ENCODE results near the gene LCORL. TPM values are rescaled to one million over a fixed set of nuclear protein-coding genes. Genes with fewer than 3 reads are reported as not detected.

LCORL gene
- total and polyA plus RNA-seq, 2 of the 4 experiments (the other 2 are of a cell fraction), result 2.1 to 5.0 TPM

DNA sequence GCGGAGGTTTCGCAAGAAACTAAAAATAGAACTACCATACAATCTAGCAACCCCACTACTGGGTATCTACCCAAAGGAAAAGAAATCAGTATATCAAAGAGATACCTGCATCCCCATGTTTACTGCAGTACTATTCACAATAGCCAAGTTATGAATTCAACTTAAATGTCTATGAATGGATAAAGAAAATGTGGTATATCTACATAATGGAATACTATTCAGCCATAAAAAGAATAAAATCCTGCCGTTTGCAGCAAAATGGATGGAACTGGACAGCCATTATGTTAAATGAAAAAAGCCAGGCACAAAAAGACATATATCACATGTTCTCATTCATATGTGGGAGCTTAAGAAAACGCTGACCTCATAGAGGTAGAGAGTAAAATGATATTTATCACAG, 65.3 kb downstream of the LCORL start:
- CTCF ChIA-PET, result no interaction called here
- dilution Hi-C loops (cut with HindIII; ENCODE audit: low sequenced_read_pairs, unreplicated experiment), result no loop called here

More for the DNA sequence above, 65.3 kb downstream of the LCORL start:
- Histone ChIP-seq H3K36me3 (ENCODE audit: control insufficient read depth, insufficient read depth, low read length) (no peaks in the 10 kb centered on the region), H3K18ac (ENCODE audit: low read depth, low read length) (no peak overlapping the region), H3K14ac (replicated peaks; ENCODE audit: low read depth, low read length) (no peak overlapping the region), H3K79me1 (ENCODE audit: low read depth in 1 of 2, low read length in 2 of 2) (peaks cover 2 to 3% of the 10 kb centered on the region in 2 experiments; a peak in 2 of 4 replicates), H2AK5ac (ENCODE audit: low read depth, low read length) (no peak overlapping the region), H2AFZ (replicated peaks; ENCODE audit: low read length, poor library complexity) (no peak overlapping the region), H3K9me3 (ENCODE audit: control insufficient read depth, insufficient read depth, low read length) (no peaks in the 10 kb centered on the region), H3K9me1 (ENCODE audit: insufficient read depth, low read length) (no peaks in the 10 kb centered on the region), H2BK20ac (ENCODE audit: low read depth, low read length) (no peak overlapping the region), H3K4me1 (ENCODE audit: control insufficient read depth, insufficient read depth, low read length) (no peaks in the 10 kb centered on the region), H2BK120ac (ENCODE audit: low read depth, low read length) (no peak overlapping the region), H3K4ac (ENCODE audit: low read depth, low read length) (no peak overlapping the region), H3K27ac (ENCODE audit: insufficient read depth, low read length) (no peak overlapping the region), H3K27me3 (ENCODE audit: control insufficient read depth, insufficient read depth, low read length) (no peaks in the 10 kb centered on the region), H4K5ac (ENCODE audit: low read depth, low read length) (no peak overlapping the region), H3K56ac (ENCODE audit: extremely low read depth, insufficient read depth, low read length) (no peak overlapping the region), H4K20me1 (ENCODE audit: insufficient read depth, low read length) (no peaks in the 10 kb centered on the region), H4K8ac (ENCODE audit: low read depth in 2 of 2, low read length in 2 of 2) (no peak overlapping the region), H2BK15ac (ENCODE audit: low read depth, low read length) (no peak overlapping the region), H4K91ac (ENCODE audit: insufficient read depth, low read depth, low read length) (no peak overlapping the region), H2BK5ac (ENCODE audit: low read depth, low read length, poor library complexity, severe bottlenecking) (no peak overlapping the region), H3K4me2 (ENCODE audit: low read depth, low read length) (no peak overlapping the region), H3K23ac (ENCODE audit: low read depth, low read length) (no peak overlapping the region), H3K9ac (ENCODE audit: low read depth, low read length) (no peak overlapping the region), H3K4me3 (ENCODE audit: insufficient read depth, low read depth, low read length) (no peak overlapping the region), H2AK9ac (replicated peaks; ENCODE audit: low read depth, low read length, poor library complexity) (no peak overlapping the region)
- POLR2A ChIA-PET (ENCODE audit: unreplicated experiment), result no interaction called here
- no CpG with 5 or more reads among the region's 4 CpGs for WGBS, 2 experiments (ENCODE audit: extremely low coverage in 2 of 2, insufficient read length in 1 of 2)
- TF ChIP-seq MAZ (IDR thresholded peaks at IDR 0.05; ENCODE audit: borderline replicate concordance, low read depth, low read length), result no peak
- TF ChIP-seq CHD1 (IDR thresholded peaks at IDR 0.05; ENCODE audit: low read depth, low read length), result no peak
- TF ChIP-seq RFX5 (IDR thresholded peaks at IDR 0.05; ENCODE audit: low read depth, low read length), result no peak
- TF ChIP-seq, protein P1, sequence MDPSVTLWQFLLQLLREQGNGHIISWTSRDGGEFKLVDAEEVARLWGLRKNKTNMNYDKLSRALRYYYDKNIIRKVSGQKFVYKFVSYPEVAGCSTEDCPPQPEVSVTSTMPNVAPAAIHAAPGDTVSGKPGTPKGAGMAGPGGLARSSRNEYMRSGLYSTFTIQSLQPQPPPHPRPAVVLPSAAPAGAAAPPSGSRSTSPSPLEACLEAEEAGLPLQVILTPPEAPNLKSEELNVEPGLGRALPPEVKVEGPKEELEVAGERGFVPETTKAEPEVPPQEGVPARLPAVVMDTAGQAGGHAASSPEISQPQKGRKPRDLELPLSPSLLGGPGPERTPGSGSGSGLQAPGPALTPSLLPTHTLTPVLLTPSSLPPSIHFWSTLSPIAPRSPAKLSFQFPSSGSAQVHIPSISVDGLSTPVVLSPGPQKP (IDR thresholded peaks at IDR 0.05; ENCODE audit: borderline replicate concordance, low read depth, low read length), result no peak
- TF ChIP-seq RAD21 (IDR thresholded peaks at IDR 0.05; ENCODE audit: low read length), result no peak
- TF ChIP-seq MXI1 (IDR thresholded peaks at IDR 0.05; ENCODE audit: borderline replicate concordance, low read depth, low read length), result no peak
- TF ChIP-seq NFE2L2 (IDR thresholded peaks at IDR 0.05; ENCODE audit: low read depth, low read length), result no peak
- TF ChIP-seq, protein P2, sequence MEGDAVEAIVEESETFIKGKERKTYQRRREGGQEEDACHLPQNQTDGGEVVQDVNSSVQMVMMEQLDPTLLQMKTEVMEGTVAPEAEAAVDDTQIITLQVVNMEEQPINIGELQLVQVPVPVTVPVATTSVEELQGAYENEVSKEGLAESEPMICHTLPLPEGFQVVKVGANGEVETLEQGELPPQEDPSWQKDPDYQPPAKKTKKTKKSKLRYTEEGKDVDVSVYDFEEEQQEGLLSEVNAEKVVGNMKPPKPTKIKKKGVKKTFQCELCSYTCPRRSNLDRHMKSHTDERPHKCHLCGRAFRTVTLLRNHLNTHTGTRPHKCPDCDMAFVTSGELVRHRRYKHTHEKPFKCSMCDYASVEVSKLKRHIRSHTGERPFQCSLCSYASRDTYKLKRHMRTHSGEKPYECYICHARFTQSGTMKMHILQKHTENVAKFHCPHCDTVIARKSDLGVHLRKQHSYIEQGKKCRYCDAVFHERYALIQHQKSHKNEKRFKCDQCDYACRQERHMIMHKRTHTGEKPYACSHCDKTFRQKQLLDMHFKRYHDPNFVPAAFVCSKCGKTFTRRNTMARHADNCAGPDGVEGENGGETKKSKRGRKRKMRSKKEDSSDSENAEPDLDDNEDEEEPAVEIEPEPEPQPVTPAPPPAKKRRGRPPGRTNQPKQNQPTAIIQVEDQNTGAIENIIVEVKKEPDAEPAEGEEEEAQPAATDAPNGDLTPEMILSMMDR (conservative IDR thresholded peaks at IDR 0.05; ENCODE audit: low read depth, low read length), result no peak
- TF ChIP-seq POLR2A (IDR thresholded peaks at IDR 0.05; ENCODE audit: low read depth, low read length), result no peak
- TF ChIP-seq MAFK (IDR thresholded peaks at IDR 0.05; ENCODE audit: low read depth, low read length), result no peak
- no peak for TF ChIP-seq CEBPB (IDR thresholded peaks at IDR 0.05; ENCODE audit: low read depth, low read length)
- TF ChIP-seq, protein P3, sequence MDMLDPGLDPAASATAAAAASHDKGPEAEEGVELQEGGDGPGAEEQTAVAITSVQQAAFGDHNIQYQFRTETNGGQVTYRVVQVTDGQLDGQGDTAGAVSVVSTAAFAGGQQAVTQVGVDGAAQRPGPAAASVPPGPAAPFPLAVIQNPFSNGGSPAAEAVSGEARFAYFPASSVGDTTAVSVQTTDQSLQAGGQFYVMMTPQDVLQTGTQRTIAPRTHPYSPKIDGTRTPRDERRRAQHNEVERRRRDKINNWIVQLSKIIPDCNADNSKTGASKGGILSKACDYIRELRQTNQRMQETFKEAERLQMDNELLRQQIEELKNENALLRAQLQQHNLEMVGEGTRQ (IDR thresholded peaks at IDR 0.05; ENCODE audit: low read depth, low read length), result no peak
- TF ChIP-seq RCOR1 (IDR thresholded peaks at IDR 0.05; ENCODE audit: insufficient replicate concordance, low read length), result no peak
- no peak for TF ChIP-seq BHLHE40 (IDR thresholded peaks at IDR 0.05; ENCODE audit: low read depth, low read length)
- TF ChIP-seq FOS (IDR thresholded peaks at IDR 0.05; ENCODE audit: low read depth, low read length), result no peak
- TF ChIP-seq SMC3 (IDR thresholded peaks at IDR 0.05; ENCODE audit: low read depth, low read length), result no peak
- ATAC-seq (ENCODE audit: low read depth) (no peak), DNase-seq (no peak)
- in situ Hi-C loops (cut with MboI; ENCODE audit: low sequenced_read_pairs) (no loop called here), intact Hi-C loops (cut with micrococcal nuclease) (no loop called here)
- no TSS peak for BruUV-seq (replicated peaks)
